ENCODE measurements around the gene ACOX2. TPM values are rescaled to one million over a fixed set of nuclear protein-coding genes. Genes with fewer than 3 reads are reported as not detected.
A peak's percentile ranks its signal among the peaks of the same experiment; 100 is the strongest.

ACOX2 gene
- polyA plus RNA-seq, 3 donors: 2.4 to 2.5 (median 2.4) TPM

DNA sequence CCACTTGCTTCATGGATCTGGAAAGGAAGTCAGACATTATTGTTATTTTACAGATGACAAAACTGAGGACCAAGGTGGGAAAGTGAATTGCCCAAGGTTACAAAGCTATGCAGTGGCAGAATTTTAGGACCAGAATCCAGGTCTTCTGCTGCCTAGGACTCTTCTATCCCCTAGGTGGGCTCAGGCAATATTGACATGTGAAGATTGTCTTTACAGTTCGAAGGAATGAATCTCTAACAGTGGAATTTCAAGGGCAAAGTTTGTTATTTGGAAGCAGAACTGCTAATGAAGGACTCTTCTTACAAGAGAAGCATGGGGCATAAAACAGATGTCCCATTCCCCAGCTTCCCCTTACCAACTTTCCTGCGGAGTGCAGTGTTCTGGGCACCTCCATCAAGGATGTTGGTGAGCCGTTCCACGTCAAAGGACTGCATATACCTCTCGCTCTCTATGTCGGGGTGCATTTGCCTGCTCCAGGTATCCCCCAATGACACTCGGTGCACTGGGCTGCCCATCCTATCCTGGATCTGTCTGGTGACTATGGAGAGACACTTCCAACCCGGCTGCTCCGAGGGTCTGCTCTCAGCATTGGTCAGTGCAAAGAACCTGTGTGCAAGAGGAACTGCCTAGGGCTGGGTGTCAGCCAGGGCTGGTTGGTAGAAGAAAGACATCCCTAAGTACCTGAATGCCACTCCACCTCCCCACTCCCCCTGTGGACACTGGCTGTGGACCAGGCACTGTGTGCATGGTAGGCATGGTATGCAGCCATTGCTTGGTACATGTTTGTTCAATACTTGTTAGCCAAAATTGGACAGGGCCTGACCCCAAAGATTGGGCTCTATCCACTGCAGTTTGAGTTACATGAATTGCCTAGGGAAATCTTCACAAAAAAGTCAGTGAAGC, 2.1 kb downstream of the ACOX2 start:
- Mint-ChIP-seq H3K27me3 (ENCODE audit: low read depth in 3 of 3) (peaks cover 0 to 5% (median 3%) of the 10 kb centered on the region in 3 donors), H3K4me1 (peaks cover 31% of the 10 kb centered on the region), H3K27ac (peak overlapping the region in 1 of 7 donors; percentile 74), H3K9me3 (no peaks in the 10 kb centered on the region), H3K36me3 (no peaks in the 10 kb centered on the region), H3K4me3 (no peak overlapping the region)
- Histone ChIP-seq H3K4me3 (replicated peaks in 1 of 3; ENCODE audit: low read depth in 2 of 3, low read length in 3 of 3) (no peak overlapping the region), H4K20me1 (ENCODE audit: insufficient read depth, low read length) (no peaks in the 10 kb centered on the region), H3K79me2 (ENCODE audit: insufficient read depth, low read length) (no peaks in the 10 kb centered on the region), H3K4me1 (ENCODE audit: control insufficient read depth in 1 of 2, insufficient read depth in 2 of 2, low read length in 2 of 2) (peaks cover 17 to 25% of the 10 kb centered on the region in 2 donors), H3K36me3 (replicated peaks in 1 of 2; ENCODE audit: control insufficient read depth in 1 of 2, insufficient read depth in 2 of 2, low read length in 2 of 2) (no peaks in the 10 kb centered on the region), H2AFZ (ENCODE audit: insufficient read depth, low read depth, low read length, poor library complexity, severe bottlenecking) (no peak overlapping the region), H3K9me3 (replicated peaks in 1 of 2; ENCODE audit: control insufficient read depth in 1 of 2, insufficient read depth in 1 of 2, low read length in 2 of 2) (no peaks in the 10 kb centered on the region), H3K27me3 (ENCODE audit: control insufficient read depth in 2 of 2, insufficient read depth in 2 of 2, low read length in 2 of 2) (no peaks in the 10 kb centered on the region), H3K9ac (ENCODE audit: insufficient read depth, low read length, poor library complexity, severe bottlenecking) (no peak overlapping the region), H3K4me2 (replicated peaks; ENCODE audit: extremely low read depth, low read length, poor library complexity, severe bottlenecking) (no peak overlapping the region), H3K27ac (ENCODE audit: low read depth in 1 of 2, low read length in 2 of 2) (no peak overlapping the region)
- intact Hi-C loops (cut with micrococcal nuclease): loop anchor here (5.0 to 10.0 kb wide), 5 partner anchors 73 to 350 kb away; partner anchors contain the start of gene PDHB (in 1 of the 2)
- DNase-seq: no peak
- TF ChIP-seq, protein P1, sequence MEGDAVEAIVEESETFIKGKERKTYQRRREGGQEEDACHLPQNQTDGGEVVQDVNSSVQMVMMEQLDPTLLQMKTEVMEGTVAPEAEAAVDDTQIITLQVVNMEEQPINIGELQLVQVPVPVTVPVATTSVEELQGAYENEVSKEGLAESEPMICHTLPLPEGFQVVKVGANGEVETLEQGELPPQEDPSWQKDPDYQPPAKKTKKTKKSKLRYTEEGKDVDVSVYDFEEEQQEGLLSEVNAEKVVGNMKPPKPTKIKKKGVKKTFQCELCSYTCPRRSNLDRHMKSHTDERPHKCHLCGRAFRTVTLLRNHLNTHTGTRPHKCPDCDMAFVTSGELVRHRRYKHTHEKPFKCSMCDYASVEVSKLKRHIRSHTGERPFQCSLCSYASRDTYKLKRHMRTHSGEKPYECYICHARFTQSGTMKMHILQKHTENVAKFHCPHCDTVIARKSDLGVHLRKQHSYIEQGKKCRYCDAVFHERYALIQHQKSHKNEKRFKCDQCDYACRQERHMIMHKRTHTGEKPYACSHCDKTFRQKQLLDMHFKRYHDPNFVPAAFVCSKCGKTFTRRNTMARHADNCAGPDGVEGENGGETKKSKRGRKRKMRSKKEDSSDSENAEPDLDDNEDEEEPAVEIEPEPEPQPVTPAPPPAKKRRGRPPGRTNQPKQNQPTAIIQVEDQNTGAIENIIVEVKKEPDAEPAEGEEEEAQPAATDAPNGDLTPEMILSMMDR (IDR thresholded peaks at IDR 0.05): no peak
- WGBS (ENCODE audit: insufficient coverage): 97% methylated on average over 7 of the region's 9 CpGs

DNA sequence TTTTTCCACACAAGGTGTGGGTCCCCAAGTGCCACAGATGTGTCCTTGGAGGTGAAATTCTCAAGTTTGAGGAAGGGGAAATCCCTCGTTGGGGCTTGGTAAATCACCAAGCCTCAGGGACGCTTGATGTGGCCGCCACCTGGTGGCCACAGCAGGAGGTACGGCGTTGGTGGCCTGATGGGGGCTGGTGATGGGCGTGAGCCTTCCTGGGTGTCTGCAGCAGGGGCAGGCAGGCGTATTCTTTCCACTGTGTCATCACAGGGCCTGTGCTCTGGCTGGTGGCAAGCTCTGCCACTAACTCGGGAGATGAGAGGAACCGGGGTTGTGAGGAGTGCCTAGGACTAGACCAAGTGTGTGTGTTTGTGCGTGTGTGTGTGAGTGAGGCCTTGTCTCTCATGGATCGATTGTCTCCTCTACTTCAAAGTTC, 4.2 kb downstream of the ACOX2 start:
- no peaks in the 10 kb centered on the region for H4K20me1 ChIP-seq (ENCODE audit: insufficient read depth, low read length)
- H3K79me2 ChIP-seq (ENCODE audit: insufficient read depth, low read length): no peaks in the 10 kb centered on the region
- peaks cover 0 to 5% (median 0%) of the 10 kb centered on the region in 3 donors for H3K27me3 Mint-ChIP-seq (ENCODE audit: low read depth in 3 of 3)
- H3K4me1 ChIP-seq (ENCODE audit: control insufficient read depth in 1 of 2, insufficient read depth in 2 of 2, low read length in 2 of 2): peaks cover 12 to 24% of the 10 kb centered on the region in 2 donors
- H3K9ac ChIP-seq (ENCODE audit: insufficient read depth, low read length, poor library complexity, severe bottlenecking): no peak overlapping the region
- 0% methylated on average over 7 of the region's 11 CpGs for WGBS (ENCODE audit: insufficient coverage)
- no peaks in the 10 kb centered on the region for H3K27me3 ChIP-seq (ENCODE audit: control insufficient read depth in 2 of 2, insufficient read depth in 2 of 2, low read length in 2 of 2)
- H2AFZ ChIP-seq (ENCODE audit: insufficient read depth, low read depth, low read length, poor library complexity, severe bottlenecking): peak overlapping the region; percentile 54
- H3K36me3 ChIP-seq (replicated peaks in 1 of 2; ENCODE audit: control insufficient read depth in 1 of 2, insufficient read depth in 2 of 2, low read length in 2 of 2): no peaks in the 10 kb centered on the region
- no peaks in the 10 kb centered on the region for H3K9me3 Mint-ChIP-seq
- H3K27ac ChIP-seq (ENCODE audit: low read depth in 1 of 2, low read length in 2 of 2): no peak overlapping the region
- DNase-seq: peak; percentile 80 to 84 (median 82)
- intact Hi-C loops (cut with micrococcal nuclease): loop anchor here (2.0 to 10.0 kb wide), 6 partner anchors 70 to 348 kb away; partner anchors contain the start of gene PDHB (in 1 of the 2)
- no peaks in the 10 kb centered on the region for H3K36me3 Mint-ChIP-seq
- no peak overlapping the region for H3K4me3 Mint-ChIP-seq
- peak overlapping the region in 6 of 7 donors; percentile 53 to 82 (median 70) for H3K27ac Mint-ChIP-seq
- no peak overlapping the region for H3K4me3 ChIP-seq (replicated peaks in 1 of 3; ENCODE audit: low read depth in 2 of 3, low read length in 3 of 3)
- peaks cover 31% of the 10 kb centered on the region for H3K4me1 Mint-ChIP-seq
- no peaks in the 10 kb centered on the region for H3K9me3 ChIP-seq (replicated peaks in 1 of 2; ENCODE audit: control insufficient read depth in 1 of 2, insufficient read depth in 1 of 2, low read length in 2 of 2)
- TF ChIP-seq, protein P1 (IDR thresholded peaks at IDR 0.05): peak; percentile 96
- no peak overlapping the region for H3K4me2 ChIP-seq (replicated peaks; ENCODE audit: extremely low read depth, low read length, poor library complexity, severe bottlenecking)
